NCI-H2171 (cell line): ENCODE measurements around the gene FCN3.

Experiments used
- DNase-seq: peaks from one replicate; lab custom pipeline; 2025; lab: John Stamatoyannopoulos, UW

The FCN3 gene

DNA sequence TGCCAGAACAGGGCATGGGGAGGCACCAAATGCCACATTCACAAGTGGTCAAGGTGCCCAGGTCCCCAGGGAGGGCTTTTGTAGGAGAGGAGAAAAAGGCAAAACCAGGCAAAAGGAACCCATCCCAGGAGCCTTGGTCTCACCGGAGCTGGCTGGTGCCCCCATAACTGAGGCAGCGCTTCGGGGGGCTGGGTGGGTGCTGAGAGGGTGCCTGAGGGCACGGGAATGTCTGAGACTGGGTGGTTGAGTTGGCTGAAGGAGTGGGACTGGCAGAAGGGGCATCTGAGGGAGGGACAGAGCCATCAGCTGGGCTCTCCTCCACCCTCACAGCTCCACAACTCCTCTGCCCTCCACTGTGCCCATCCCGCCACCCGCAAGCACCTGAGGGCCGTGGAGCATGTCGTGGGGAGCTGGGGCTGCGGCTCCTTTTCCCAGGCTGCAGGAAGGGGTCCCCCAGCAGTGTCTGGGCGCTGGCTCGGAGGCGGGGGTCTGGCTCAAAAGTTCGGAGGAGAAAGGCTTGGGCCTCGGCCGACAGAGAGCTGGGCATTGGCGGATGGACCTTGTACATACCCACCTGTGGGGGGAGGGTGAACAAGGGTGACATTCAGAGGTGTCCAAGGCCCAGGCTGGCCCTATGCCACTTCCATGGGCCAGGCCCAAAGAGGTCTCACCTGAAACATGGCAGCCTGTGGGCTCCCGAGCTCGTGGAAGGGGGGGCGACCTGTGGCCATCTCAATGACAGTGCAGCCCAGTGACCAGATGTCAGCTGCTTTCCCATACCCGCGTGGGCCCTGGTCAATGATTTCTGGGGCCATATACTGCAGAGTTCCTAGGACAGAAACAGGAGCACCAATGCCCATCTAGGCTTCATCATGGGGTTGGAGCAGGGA is 16.3 kb downstream of the FCN3 start:
- no peak for DNase-seq

DNA sequence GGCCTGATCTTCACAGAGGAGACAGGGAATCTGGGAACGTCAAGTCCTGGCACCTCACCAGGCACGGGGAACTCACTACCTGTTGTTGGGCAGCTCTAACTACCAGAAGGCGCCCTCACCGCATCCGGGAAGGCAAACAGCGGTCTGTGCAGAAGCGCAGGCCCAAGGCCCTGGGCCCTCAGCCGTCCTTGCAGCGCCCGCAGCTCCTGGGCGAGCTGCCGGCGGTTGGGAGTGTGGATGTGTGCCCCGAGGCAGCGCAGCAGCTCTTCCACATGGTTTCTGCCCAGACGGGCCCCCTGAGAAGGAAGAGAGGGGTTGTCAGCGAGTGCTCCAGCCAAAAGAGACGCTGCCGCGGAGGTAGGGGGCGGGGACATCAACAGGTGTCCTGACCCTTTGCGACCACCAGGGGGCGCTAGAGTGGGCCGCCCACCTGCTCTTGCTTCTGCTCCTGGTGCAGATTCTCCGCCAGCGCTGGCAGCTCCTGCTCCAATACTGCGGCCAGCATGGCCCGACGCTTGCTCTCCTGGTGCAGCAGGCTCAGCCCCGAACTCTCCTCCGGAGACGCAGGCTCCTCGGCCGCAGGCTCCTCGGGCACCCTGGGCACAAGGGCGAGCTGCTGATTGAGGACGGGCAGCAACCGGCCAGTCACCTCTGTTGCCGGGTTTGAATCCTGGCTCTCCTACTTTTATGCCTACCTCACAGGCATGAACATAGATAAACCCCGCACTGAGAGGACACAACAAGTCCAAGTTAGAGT is 17.2 kb downstream of the FCN3 start:
- DNase-seq, result peak; percentile 39

DNA sequence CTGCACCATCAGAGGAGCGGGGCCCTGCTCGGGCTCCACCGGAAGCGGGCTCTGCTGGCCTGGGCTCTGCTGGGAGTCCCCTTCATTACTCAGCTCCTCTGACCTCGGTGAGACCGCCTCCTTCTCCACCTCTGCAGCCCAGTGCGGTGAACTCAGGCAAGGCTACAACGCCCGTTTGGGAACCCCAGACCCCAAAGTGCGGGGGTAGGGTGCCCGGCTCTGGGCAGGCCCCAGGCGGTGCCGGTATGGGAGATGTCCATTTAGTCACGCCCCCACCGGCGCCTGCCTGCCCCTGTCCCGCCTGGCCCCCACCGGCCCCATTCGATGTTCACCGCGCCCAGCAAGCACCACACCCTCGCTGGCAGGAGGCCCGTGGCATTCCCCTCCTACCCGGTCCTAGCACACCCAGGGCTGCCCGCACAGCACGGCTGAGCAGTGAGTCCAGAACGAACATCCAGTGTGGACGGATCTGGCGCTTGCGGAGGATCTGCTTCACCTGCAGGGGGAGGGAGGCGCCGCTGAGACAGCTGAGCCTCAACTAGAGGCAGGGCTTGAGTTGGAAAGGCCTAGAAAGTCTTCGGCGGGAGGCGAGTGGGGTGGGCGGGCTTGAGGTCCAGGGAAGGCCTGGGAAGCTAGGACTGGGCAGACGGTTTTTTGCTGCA is 17.9 kb downstream of the FCN3 start:
- DNase-seq, result no peak

DNA sequence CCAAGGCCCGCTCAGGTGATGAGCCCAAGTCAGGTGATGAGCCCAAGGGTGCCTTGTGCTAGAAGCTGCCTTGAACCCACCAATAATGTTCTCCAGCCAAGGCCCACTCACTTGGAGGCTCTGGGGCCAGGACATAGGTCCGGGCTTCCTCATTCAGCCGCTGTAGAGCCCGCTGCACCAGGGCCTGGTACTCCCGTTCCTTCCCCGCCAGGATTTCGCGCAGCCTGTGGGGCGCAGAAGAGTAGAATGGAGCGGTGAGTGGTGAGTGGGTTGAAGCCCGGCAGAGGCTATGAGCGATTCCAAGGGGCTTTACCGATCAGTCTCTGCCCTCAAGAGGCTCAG is 18.4 kb downstream of the FCN3 start:
- no peak for DNase-seq

DNA sequence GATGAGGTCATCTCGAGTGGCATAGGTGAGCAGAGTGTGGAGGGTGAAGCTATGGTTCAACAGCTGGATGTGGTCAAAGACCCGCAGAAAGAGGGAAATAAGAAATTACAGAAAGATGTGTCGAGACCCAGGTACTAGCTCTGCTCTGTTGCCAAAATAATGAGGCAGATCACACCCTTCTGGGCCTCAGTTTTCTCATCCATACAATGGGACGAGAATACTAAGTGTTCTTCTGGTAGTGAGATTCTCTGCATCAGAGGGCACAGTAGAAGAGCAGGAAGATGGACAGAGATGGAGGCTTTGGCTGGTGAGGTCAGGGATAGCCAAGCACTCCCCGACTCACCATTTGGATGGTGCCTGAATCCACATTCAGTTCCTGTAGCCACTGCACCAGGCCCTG is 18.9 kb downstream of the FCN3 start:
- no peak for DNase-seq

DNA sequence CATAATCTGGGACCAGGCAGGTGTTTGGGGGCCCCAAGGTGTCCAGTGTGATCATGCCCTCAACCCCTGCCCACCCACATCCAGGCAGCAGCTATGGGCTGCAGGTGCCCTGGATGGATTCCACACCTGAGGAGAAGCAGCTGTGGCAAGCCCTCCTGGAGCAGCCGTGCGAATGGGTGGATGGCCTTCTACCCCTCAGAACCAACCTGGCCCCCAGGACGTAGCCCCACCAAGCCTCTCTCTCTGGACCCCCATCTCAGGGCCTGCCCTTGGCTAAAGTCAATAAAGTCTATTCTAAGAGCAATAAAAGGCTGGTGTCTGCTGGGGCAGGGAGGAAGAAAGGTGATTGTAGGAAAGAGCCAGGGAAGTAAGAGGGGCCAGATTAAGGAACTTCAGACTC is 21.0 kb downstream of the FCN3 start:
- DNase-seq, result no peak

DNA sequence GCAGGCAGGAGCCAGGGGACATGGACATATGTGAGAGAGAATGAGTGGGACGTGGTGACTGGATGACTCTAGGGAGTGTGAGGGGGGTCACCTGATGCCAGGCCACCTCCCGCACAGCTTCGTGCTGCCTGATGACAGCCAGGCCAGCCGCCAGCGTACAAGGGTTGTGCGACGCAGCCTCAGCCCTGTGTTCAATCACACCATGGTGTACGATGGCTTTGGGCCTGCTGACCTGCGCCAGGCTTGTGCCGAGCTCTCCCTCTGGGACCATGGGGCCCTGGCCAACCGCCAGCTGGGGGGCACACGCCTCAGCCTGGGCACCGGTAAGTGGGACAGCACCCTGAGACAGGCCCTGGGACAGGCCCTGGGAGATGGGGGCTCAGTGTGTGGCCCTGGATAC is 21.5 kb downstream of the FCN3 start:
- DNase-seq, result no peak

DNA sequence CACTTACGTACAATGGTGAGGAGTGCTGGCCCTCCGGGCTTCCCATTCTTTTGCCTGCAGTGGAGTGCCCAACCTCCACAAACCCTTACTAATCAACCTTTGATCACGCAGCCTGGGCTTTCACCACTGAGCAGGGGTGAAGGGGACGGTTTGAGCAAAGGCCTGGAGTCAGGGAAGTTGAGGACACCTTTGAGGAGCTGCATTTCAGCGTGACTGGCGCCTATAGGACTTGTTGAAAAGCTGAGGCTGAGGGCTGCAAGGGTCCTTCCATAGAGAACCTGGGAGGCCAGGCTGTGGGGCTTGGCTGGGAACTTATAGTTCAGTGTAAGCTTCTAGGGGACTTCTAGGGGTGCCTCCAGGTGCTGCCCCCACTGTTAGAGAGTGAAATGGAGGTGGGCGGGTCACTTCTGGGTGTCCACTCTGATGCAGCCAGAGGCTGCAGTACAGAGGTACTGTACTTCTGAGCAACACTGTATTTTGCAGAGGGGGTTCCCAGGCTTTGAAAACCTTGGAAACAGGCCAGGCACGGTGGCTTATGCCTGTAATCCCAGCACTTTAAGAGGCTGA is 23.0 kb downstream of the FCN3 start:
- DNase-seq, result no peak

DNA sequence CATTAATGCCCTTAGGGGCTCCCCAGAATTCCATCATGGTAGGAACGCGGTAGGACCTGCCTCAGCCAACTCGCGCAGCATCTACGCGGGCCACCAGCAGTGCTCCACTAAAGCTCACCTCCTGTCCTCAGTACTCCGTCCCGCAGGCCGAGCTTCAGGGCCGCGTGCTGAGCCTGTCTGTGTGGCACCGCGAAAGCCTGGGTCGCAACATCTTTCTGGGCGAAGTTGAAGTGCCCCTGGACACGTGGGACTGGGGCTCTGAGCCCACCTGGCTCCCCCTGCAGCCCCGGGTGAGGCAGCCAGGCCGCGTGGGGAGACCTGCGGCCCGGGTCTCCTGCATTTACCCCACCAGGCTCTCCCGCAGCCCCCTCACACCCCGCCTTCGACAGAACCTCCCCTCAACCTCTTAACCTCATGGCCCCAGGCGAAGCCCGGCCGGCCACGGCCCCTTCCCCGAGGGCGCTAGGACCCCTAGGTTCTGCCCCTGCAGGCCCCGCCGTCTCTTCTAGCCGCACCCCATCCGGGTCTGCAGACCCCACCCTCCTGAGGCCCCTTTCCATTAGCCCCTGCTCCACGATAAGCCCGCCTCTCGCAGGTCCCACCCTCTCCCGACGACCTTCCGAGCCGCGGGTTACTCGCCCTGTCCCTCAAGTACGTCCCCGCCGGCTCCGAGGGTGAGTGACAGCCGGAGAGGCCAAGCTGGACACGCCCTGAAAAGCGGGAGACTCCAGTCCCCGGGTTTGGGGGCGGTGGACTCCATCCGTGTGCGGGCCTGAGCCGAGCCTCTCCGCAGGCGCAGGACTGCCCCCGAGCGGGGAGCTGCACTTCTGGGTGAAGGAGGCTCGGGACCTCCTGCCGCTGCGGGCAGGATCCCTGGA is 23.7 kb downstream of the FCN3 start:
- DNase-seq, result no peak

DNA sequence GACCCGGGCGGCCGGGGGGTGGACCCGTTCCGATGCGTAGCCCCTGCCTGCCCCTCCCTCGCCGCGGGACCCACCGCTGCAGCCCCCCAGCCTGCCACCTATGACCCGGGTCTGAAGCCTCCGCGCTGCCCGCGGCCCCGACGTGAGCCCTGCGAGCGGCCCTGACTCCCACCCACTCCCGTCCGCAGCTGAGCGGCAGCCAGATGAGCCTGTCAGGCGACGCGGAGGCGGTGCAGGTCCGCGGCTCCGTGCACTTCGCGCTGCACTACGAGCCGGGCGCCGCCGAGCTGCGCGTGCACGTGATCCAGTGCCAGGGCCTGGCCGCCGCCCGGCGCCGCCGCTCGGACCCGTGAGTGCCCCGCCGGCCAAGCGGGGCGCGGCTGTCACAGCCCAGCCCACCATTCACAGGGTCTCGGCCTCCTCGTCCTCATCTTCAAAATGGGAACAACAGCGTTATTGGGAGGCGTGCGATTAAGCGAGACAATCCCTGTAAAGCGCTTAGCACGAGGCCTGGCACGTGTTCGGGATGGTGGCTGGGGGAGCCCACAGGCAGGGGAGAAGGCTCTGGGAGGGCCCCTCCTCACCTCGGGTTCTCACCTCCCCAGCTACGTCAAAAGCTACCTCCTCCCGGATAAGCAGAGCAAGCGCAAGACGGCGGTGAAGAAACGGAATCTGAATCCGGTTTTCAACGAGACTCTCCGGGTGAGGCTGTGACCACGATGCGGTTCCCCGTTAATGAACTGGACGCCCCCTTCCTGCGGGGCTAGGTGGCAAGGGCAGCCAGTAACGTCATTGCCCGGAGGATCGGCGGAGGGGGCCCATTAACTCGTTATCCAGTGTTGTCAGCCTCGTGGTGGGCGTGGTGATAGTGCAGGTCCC is 24.6 kb downstream of the FCN3 start:
- no peak for DNase-seq

DNA sequence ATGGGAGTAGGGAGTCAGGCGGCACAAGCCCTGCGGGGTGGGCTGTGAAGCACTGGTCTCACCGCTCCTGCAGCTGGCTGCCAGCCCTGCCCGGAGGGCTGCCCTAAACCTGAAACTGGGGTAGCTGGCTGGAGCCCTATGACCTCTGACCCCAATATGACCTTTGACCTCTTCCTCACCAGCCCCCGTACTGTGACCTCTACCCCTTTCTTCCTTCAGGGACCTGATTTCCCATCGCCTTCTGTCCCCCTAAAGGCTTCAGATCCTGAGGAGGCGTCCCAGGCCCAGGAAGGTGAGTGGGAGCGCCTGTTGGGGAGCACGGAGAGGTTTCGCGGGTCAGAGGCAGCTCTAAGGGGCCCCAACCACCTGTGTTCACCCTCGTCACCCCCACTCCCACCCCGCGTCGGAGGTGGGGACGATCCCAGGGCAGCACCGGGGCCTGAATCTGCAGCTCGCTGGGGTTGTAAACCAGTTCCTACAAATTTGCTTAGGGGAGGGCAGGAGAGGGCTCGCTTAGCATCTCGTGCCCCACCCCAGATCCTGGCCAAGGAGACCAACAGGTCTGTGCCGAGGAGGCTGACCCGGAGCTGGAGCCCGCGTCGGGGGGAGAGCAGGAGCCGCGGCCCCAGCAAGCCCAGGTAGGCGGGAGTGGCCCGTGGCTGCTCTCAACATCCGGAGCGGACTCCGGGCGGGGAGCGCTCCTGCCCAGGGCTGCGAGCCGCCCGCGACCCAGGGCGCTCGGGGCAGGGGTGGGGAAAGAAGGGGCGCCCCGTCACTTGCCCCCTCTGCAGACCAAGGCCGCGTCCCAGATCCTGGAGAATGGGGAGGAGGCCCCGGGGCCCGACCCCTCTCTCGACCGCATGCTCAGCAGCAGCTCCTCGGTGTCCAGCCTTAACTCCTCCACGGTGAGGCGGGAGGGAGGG is 25.5 kb downstream of the FCN3 start:
- peak; percentile 23 for DNase-seq

DNA sequence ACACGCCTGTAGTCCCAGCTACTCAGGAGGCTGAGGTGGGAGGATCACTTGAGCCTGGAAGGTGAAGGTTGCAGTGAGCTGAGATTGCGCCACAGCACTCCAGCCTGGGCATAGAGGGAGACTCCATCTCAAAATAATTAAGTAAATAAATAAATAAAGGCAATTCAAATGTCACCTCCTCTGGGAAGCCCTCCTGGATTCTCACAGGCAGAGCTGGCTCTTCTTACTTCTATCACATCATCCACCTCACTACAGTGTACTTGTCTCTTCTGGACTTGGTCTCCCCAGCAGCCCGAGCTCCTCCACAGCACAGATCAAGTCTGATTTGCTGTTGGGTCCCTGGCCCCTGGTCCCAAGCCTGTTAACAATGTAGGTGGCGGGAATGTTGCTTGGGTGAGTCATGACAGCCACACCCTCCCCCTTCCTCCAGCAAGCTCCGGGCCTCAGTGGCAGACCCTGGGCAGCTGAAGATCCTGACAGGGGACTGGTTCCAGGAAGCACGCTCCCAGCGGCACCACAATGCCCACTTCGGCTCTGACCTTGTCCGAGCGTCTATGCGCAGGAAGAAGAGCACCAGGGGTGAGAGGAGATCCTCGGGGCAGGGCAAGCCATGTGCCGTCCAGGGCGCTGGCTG is 27.5 kb downstream of the FCN3 start:
- DNase-seq, result no peak

DNA sequence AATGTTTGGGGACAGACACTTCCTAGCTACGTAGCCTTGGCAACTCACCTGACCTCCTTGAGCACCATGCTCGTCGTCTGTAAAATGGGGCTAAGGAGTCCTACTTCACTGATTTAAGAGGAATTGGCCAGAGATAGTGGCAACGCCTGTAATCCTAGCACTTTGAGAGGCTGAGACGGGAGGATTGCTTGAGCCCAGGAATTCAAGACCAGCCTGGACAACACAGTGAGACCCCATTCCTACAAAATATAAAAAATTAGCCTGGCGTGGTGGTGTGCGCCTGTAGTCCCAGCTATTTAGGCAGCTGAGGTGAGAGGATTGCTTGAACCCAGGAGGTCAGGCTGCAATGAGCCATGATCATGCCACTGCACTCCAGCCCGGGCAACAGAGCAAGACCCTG is 28.3 kb downstream of the FCN3 start:
- DNase-seq, result no peak

DNA sequence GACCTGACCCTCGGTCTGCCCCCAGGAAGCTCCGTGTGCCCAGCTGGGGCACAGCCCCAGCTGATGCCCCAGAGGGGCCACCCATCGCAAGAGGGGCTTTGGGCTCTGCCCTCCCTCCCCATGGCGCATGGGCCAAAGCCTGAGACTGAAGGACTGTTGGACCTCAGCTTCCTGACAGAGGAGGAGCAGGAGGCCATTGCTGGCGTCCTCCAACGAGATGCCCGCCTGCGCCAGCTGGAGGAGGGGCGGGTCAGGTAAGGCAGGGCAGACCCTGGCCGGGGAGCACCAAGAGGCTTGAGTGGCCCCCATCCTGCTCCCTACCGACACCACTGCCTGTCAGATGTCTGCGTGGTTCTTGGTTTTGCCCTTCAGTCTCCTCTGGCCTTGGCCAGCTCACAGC is 29.4 kb downstream of the FCN3 start:
- DNase-seq, result no peak

DNA sequence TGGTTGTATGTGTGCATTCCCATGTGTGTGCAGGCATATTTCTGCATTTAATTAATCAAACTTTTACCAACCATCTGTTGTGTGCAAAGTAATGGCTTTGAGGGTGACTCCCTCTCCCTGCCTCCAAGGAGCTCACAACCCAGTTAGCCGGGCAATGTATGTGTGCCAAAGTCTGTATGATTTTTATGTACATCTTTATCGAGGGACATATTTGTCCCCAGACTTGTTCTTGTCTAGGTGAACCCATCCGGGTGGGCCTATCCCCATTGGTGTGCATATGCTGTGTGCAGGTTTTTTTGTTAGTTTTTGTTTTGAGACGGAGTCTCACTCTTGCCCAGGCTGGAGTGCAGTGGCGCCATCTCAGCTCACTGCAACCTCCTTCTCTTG is 31.0 kb downstream of the FCN3 start:
- no peak for DNase-seq

DNA sequence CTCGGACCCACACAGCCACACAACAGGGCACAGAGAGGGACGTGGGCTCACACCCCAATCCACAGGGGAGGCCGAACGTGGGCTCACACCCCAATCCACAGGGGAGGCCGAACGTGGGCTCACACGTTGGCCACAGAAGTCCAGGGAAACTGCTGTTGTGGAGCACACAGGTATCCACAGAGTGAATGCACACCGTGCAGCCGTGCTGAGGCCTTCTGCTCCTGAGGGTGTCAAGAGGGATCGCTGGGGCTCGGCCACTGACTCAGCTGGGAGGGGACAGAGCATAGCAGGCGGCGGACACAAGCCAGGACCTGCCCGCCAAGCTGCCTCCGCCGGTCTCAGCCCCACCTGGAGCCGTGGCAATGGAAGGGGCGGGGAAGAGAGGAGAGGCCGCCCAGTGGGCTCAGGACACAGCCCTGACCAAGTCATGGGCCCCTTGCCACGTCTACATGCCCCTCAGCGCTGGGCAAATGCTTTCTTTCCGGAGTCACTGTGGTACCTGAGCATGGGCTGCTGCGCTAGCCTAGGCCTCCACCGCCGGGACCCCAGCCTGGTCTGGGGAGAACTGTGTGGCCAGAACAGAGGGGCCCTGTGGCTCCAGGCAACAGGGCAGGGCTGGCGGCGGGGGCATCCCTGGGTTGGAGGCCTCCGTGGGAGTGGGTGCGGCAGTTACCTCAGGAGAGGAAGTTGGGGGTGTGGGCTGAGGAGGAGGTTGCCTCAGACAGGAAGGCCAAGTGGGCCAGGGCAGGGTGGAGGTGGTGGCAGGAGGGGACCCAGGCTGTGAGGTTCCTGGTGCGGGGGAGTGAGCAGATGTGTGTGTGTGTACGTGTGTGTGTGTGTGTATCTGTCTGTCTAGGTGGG is 31.6 kb downstream of the FCN3 start:
- peak; percentile 35 for DNase-seq

DNA sequence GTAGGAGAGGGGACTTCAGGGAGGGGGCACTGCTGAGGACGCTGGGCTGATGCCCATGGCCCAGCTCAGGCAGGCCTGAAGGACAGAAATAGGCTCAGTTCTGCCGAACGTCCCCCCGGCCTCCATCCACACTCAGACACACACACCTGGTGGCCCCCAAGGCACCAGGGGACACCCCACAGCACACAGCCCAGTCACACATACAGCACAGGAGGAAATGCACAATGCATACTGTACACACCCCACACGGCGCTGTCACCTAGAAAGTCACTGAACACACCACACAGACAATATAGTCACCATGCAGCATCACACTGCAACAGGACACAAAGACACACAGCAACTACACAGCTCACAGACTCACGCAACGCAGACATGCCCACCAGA is 32.2 kb downstream of the FCN3 start:
- DNase-seq, result peak; percentile 3
